GM21390 (cell line): ENCODE results near the gene SETMAR.
"Not testable (repeated sequence)": the region's sequence is repeated elsewhere in the genome, so short reads cannot be mapped to it uniquely, and the experiment has no call there.

Source experiments
- ATAC-seq: cut with Tn5 transposase; IDR thresholded peaks from one replicate; pipeline ENCODE4 v1.9.1; 2021; ENCODE audit not compliant: unreplicated experiment

The SETMAR gene

DNA sequence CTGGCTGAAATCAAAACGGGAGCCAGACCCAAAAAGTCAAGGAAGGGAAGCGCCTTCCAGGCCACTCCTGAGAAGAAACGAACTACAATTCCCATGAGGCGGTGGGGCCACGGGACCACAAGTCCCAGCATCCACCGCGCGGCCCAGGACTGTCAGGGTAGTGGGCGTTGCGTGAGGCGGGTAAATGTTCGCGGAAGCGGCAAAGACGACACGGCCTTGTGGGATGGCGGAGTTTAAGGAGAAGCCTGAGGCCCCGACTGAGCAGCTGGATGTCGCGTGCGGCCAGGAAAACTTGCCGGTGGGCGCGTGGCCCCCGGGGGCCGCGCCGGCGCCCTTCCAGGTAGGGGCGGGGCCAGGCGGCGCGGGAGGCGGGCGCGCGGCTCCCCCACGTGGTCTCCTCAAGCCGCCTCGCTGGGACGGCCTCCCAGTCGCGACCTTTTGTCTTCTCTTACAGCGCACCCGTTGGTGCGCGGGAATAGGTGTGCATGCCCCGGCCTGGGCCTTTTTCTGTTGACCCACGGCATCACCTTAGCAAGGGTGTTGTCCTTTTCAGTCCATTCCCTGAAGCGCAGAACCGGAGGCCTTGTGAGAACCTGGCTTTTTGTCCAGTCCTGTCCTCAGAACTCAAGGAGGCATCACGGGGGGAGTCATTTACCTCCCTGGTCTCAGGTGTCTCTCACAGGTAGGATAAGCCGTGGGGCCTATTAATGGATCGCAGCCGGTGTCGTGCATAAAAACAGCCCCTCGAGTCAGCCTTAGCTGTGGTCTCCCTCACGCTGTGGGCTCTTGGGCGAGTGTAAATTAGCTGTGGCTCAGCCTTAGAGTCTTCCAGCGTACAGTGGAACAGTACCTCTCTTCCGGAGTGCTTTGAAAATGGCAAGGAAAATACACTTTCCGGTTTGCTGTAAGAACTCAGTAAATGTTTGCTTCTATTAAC, at the start of gene SETMAR:
Gene SETMAR (plus strand): TSS at position 183 of the 937 bp plus-strand sequence. CDS start 2 bp downstream, at position 185.
- peak; percentile 98 for ATAC-seq

GRCh38 chr3:4261406-4261805, 41.8 kb upstream of the SETMAR start:
- ATAC-seq: no peak

GRCh38 chr3:4264040-4264439, 39.1 kb upstream of the SETMAR start:
- no peak for ATAC-seq

GRCh38 chr3:4270720-4271119, 32.4 kb upstream of the SETMAR start:
- ATAC-seq: peak; percentile 88

GRCh38 chr3:4271834-4272233, 31.3 kb upstream of the SETMAR start:
- no peak for ATAC-seq

- no peak for ATAC-seq
Measured at GRCh38 chr3:4279516-4280105, 23.6 kb upstream of the SETMAR start.

DNA sequence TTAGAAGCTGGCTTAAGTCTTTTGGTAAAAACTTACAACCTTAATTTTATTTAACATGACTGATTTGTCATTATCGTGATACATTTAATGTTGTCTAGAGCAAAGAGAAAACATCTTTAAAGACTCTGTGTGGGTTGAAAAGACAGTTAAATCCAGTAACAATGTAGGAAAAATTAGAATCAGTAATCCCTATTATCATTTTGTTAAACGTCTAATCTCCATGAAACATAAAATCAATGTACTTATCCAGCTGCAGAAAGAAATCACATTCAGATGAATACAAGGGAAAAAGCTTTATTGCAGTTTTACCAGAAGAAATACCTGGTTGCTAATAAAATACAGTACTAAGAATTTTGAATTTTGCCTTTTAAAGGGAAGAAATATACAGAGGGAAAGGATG, 21.2 kb upstream of the SETMAR start:
- no peak for ATAC-seq

DNA sequence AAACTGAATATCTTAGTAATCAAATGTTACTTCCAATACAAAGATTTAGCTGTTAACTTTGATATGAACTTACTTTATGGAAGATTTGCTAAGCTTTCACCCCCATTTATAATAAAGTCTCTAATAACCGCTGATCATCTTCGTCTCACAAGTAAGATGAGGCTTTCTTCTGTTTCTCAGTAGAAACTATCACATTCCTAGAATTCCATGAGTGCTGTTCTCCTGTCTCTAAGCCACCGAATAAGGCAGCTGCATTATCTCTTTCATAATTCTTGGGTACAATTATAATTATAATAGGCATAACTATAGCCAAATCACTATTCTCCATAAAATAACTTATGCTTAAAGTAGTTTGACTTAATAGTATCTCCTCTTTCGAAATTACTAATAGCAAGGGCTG, 18.3 kb upstream of the SETMAR start:
- no peak for ATAC-seq

DNA sequence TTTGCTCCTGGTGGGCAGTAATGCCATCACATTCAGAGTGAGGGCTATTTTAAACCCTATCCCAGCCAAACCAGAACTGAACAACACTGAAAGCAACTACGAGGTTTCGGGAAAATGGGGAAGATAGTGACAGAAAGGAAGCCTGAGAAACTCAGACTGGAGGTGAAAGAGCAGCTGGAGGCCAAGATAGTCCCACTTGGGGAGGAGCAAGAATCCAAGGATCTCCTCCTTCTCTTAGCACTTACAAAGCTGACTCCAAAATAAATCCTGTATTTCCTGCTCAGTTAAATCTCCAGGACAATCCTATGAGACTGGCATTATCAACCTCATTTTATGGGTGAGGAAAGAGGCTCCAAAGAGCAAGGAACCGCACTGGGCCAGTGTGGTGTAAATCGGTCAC, 14.1 kb upstream of the SETMAR start:
- ATAC-seq: no peak

GRCh38 chr3:4290272-4290893, 12.8 kb upstream of the SETMAR start:
- ATAC-seq: peak; percentile 80

- no peak for ATAC-seq
Measured at GRCh38 chr3:4292301-4292700, 10.9 kb upstream of the SETMAR start.

DNA sequence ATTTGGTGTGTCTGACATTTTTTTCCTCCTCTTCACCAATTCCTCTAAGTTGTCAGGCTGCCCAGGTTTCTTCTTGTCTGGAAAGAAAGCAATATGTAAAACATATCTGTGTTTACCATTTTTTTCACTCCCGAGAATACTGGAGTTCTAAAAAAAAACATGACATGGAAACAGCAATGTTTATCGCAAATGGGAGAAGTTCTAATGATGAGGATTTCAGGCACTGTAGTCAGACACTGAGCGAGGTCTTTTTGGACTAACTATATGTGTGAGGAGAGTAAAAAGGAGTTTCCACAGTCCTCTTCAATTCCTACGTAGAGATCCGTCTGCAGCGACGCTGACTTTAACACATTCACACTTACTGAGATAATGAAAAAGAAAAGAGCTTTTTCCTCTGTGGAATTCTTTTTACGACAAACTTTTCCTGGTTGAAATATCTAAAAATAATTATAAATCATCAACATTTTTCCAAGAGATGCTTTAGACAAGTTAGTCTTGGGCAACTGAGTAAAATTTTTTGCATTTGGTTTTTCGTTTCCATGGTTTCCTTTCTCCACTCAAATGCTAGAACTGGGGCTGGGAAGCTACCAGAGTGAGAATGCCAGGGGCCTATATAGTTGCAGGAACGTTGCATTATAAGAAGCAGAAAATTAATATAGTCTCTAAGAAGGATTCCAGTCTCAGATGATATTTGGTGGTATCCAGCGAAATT, 8.4 kb upstream of the SETMAR start:
- no peak for ATAC-seq

- ATAC-seq: not testable (repeated sequence)
Measured at GRCh38 chr3:4296454-4296853, 6.7 kb upstream of the SETMAR start.

DNA sequence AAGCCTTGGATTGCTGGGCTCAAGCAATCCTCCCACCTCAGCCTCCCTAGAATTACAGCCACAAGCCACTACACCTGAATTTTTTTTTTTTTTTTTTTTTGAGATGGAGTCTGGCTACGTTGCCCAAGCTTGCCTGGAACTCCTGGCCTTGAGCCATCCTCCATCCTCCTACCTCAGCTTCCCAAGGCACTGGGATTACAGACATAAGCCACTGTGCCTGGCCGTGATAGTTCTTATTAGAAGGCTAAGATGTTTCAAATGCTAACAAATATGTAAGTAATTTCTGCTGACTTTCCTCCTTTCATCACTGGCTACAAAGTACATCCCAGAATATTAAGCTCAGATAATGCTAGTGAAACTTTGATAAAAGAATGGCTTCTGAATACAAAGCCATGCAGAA, 5.7 kb upstream of the SETMAR start:
- ATAC-seq: no peak

DNA sequence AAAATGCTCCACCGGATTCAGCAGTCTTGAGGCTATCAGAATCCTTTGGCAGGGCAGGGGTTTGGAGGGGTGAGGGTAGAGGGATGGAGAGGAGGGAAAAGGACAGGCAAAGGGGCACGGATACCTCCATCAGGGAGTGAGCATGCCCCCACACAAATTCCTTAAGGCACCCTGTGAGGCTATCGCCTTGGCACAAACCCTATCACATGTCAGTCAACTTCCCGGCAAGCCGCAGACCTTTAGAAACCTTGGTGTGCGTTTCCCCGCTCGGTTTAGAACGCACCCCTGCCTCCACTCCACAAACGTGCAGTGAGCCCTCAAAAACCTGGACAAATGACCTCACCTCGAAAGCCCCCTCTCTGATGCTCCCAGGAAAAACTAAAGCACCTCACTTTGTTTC, 422 bp upstream of the SETMAR start:
- no peak for ATAC-seq

DNA sequence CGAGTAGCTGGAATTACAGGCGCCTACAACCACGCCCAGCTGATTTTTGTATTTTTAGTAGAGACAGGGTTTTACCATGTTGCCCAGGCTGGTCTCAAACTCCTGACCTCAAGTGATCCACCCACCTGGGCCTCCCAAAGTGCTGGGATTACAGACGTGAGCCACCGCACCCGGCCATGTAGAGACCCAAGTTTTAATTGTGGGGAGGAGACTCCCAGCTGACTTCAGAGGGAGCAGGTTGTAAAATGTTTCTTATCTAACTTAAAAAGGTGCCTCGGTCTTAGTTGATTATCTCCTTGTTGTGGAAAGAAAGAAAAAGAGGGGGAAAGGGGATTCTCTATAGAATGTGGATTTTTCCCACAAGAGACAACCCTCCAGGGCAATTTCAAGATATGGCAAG, 2.0 kb downstream of the SETMAR start:
- not testable (repeated sequence) for ATAC-seq

DNA sequence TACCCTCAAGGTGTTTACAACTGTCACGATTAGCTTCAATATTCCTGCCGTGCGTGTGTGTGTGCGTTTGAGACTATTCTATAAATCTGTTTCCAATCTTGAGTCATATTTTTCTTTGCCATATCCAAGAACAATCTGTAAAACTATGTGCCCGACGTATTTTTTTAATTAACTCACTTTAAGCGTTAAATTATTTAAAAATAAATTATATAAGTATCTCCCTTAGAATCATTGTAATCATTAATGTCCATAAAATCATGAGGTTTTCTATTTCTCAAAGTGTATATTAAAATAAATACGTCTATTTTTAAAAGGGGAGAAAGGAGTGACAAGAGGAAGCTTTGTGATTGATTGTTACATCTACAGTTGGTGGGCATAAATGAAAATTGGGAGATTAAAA, 2.9 kb downstream of the SETMAR start:
- no peak for ATAC-seq

GRCh38 chr3:4306860-4307259, 3.7 kb downstream of the SETMAR start:
- no peak for ATAC-seq

DNA sequence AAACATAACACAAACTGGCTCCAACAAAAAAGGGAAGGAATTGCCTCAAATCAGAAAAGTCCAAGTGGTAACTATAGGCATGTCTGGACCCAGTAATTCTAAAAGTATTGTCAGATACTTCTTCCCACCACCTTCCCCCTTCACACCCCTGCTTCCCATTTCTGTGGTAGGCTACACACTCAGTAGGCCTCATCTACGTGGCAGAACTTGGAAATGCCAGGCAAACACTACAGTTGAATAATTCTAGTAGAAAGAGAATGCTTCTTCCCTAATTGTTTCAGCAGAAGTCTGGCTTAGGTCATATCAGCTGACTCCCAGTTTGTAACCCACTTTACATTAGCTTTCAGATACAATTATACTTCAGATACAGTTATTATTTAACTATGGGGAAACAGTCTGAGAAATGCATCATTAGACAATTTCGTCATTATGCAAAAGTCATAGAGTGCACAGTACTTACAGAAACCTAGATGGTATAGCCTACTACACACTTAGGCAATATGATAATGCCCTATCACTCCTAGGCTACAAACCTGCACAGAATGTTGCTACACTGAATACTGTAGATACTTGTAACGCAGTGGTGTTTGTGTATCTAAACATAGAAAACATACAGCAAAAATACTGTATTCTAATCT, 6.4 kb downstream of the SETMAR start:
- ATAC-seq: no peak

DNA sequence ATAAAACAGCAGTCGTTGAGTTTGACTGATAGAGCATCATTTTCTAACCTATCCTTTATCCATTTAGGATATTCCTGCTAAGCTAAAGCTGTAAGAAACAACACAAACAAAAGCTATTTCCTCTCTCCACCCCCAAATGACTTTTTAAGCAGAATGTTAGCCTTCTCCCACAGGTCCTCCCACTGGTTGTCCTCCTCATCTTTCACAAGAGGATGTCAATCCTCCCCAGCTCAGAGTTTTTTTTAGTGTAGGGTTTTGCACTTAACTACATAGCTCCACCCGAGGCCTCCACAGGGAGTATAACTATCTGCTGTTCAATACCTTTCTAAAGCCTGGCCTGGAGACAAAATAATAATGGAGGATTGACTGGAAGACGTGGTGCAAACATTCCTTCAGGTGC, 7.8 kb downstream of the SETMAR start:
- ATAC-seq: no peak

DNA sequence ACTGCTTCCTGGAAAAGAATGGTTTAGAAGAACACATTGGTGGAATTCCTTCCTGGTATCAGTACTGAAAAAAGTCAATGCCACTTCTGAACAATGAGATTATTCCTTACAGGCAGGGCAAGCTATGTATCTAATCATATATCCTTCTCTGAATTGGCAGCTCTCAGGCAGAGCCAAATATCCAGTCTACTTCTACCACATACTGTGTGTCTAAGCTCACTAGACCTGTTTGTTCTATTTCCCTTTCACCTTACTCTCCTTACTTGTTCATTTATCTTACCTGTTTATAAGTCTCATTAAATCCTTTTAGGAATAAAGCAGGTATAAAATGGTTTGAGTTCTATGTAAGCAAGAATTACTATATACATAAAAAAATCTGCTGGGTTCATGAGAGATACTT, 8.3 kb downstream of the SETMAR start:
- no peak for ATAC-seq
